NCI-H69 (cell line): ENCODE results near the gene ZDHHC11.
A peak's percentile ranks its signal among the peaks of the same experiment; 100 is the strongest.
"Not testable (repeated sequence)": the region's sequence is repeated elsewhere in the genome, so short reads cannot be mapped to it uniquely, and the experiment has no call there.

ENCODE experiments used
- DNase-seq: peaks from one replicate; lab custom pipeline; 2025; lab: John Stamatoyannopoulos, UW

The ZDHHC11 gene

DNA sequence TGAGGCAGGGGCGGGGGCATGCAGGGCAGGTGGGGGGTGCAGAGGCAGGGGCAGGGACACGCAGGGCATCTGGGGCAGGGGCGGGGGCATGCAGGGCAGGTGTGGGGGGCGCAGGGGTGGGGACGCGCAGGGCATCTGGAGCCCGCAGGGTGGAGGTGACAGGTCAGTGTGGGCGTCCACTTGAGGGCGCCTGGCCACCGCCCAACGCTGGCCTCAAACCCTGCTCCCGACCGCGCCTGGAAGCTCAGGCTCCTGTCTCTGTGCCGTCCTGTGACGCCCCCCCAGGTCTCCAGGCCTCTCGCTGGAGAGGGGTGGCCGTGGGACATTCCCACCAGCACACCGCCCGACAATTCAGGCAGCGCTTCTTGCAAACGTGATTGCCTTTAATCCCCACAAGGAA is 6.9 kb downstream of the ZDHHC11 start:
- DNase-seq: not testable (repeated sequence)

GRCh38 chr5:843371-843770 is 7.4 kb downstream of the ZDHHC11 start:
- not testable (repeated sequence) for DNase-seq

DNA sequence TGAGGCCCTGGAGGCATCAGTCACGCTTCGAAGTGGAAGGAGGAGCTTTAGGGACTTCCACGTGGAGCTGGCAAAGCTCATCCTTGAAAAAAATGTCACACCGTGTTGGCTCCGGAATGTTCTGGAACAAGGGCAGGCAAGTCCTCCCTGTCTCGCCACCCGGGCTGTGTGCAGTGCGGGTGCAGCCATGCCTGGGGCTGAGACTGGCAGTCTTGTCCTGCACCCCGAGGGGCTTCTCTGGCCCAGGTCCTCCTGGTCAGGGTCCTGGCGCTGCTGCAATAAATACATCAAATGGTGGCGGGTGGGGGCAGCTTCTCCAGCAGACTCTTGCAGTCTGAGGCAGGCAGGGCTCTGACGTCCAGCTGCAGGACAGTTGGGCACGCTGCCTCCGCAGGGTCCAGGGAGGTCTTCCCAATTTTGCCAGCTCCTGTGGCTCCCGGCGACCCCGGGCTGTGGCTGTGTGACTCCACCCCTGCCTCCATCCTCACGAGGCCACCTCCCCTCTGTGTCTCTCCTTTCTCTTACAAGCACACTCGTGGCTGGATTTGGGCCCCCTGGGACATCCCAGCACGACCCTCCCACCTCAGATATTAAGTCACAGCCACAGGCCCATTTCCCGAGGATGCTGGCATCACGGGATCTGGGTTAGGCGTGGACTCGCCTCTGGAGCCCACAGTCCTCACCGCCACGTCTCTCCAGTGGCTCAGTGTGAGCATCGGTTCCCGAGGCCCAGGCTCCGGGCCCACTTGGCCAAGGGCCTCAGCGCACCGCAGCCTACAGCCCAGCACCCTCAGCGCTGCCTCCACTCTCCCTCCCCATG is 8.2 kb downstream of the ZDHHC11 start:
- DNase-seq: not testable (repeated sequence)

DNA sequence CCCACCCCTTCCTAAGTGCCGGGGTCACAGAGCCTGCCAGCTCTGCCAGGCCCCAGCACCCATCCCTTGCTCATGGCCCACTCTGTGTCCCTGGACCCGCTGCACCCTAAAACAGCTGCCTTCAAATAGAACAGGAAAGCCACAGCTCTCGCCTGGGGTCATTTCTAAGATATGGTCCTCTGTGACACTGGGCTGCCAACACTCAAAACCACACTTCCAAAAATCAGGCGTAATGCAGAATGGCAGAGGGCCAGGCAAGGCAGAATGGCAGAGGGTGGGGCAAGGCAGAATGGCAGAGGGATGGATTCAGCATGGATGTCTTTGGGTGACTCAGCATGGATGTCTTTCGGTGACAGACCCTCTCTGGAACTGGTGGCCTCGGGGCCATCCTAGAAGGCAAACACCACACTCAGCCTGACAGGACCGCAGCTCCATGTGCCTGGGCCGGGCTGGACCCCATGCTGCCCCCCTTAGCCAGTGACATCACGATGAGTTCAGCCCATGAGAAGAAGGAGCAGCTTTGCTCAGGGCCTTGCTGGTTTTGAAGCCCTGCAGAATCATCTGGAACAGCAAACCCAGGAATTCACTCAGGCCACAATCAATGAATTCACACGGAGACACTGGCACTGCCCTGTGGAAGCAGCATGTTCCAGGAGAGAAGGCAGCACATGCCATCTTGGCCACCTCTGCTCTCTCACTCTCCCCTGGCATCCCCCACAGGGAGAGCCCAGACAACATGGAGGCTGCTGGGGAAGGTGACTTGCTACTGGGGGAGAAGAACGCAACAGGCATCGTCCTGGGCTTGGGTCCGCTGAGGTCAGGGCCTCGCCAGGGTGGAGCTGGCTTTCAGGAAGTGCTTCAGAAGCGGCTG is 9.0 kb downstream of the ZDHHC11 start:
- not testable (repeated sequence) for DNase-seq

GRCh38 chr5:840974-841435 is 9.8 kb downstream of the ZDHHC11 start:
- not testable (repeated sequence) for DNase-seq

GRCh38 chr5:840118-840973 is 10.4 kb downstream of the ZDHHC11 start:
- DNase-seq: not testable (repeated sequence)

DNA sequence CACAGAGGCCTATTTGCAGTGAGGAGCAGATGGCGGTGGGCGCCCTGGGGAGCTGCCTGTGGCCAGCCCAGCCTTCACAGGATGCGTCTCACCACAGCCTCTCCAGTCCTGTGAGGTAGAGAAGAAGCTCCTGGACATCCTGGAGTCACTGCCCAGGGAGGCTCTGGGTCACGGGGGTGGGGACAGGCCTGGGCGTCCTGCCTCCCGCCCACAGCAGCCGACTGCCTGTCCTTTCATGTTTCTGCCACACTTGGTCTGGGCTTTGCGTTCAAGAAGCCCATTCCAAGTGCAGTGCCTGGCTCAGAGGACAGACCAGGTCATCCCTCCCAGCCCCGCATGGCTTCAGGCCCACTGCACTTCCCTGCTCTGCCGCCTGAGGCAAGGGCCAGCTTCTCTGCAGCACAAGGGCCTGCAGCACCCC is 12.3 kb downstream of the ZDHHC11 start:
- peak; percentile 73 for DNase-seq

DNA sequence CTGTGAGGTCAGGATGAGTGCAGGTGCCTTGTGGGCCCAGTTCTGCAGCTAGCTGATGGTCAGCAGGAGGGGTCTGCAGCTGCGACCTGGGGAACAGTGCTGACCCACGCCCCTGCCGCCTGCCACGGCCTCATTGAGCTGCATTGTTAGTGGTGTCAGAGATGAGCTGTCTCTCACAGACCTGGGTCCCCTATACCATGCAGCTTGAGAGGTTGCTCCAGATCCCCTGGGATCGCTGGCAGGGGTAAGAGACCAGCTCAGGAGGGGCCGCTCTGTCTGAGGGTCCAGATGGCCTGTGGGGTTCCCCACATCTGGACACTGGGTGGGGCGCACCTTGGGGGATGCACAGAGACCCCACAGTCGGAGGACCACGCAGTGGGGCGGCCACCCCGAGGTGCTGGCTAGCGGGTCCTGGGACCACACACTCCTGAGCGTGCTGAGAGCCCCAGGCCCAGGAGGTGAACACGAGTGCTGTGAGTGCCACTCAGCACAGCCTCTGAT is 13.1 kb downstream of the ZDHHC11 start:
- not testable (repeated sequence) for DNase-seq

- not testable (repeated sequence) for DNase-seq
Measured at GRCh38 chr5:835933-836612, 14.7 kb downstream of the ZDHHC11 start.

DNA sequence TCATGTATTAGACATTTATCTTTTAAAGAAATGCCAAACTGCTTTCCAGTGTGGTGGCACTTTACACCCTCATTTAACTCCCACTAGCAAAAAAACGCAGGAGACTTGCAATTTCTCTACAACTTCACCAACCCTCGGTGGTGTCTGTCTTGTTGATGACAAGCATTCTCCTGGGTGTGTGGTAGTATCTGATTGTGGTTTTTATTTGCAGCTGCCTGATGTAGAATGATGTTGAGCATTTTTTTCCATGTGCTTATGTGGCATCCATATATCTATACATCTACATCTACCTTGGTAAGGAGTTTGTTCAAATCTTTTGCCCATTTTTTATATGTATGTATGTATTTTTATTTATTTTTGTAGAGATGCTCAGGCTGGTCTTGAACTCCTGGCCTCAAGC is 16.8 kb downstream of the ZDHHC11 start:
- not testable (repeated sequence) for DNase-seq

GRCh38 chr5:828194-828593 is 22.6 kb downstream of the ZDHHC11 start:
- DNase-seq: not testable (repeated sequence)

GRCh38 chr5:825544-825943 is 25.2 kb downstream of the ZDHHC11 start:
- peak; percentile 10 for DNase-seq

DNA sequence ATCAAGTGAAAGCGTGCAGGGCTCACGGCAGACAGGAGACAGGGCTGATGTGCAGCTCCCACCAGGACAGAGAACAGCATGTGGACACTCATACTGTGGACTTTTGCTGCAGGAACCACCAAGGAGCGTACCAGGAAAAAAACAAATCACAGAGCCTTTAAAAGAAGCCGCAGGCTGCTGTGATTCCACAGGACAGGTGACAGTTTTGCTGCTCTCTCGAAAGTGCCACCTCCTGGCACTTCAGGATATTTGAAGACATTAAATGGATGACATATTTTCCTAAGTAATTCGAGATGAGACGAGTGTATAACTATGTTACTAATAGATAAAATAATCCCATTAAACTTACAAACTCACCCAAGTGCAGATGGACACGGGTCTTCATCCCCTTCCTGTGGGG is 29.3 kb downstream of the ZDHHC11 start:
- DNase-seq: no peak

DNA sequence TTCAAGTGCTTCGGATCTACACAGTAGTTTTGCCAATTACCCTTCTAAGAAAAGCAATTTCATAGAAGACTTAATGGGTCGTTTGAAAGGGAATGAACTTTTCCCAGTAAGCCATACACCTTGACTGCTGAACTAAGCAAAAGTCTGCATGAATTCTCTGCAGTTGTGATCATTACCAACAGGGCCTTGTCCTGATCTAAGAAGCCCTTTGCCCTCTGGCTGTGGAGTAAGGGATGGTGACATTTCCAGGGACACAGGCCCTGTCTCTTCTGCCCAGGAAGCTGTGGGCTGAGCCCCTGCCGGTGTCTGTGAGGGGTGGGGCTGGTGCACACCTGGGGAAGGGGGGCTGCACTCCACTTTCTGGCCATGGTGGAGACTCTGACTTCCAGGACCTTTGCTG is 30.5 kb downstream of the ZDHHC11 start:
- no peak for DNase-seq

DNA sequence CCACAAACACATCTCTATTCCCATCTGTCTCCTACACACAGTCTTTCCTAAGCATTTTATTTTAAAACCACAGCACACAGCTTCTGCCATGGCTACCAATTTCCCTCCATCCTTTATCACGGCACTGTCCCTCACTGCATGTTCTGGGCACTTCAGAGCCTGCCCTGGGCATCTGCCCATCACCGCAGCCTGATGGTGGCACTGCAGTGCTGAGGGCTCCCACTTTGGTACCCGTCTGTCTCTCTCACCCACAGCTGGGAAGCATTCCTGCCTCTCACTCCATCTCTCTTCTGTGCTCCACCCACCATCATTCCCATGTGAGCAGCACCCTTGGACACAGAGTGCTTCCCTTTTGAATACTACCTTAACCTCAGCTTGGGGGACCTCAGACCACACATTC is 31.7 kb downstream of the ZDHHC11 start:
- DNase-seq: no peak

- peak; percentile 38 for DNase-seq
Measured at GRCh38 chr5:816176-816575, 34.6 kb downstream of the ZDHHC11 start.

GRCh38 chr5:815449-815848 is 35.3 kb downstream of the ZDHHC11 start:
- DNase-seq: no peak

GRCh38 chr5:813575-813974 is 37.2 kb downstream of the ZDHHC11 start:
- DNase-seq: not testable (repeated sequence)

- not testable (repeated sequence) for DNase-seq
Measured at GRCh38 chr5:811384-811783, 39.4 kb downstream of the ZDHHC11 start.

DNA sequence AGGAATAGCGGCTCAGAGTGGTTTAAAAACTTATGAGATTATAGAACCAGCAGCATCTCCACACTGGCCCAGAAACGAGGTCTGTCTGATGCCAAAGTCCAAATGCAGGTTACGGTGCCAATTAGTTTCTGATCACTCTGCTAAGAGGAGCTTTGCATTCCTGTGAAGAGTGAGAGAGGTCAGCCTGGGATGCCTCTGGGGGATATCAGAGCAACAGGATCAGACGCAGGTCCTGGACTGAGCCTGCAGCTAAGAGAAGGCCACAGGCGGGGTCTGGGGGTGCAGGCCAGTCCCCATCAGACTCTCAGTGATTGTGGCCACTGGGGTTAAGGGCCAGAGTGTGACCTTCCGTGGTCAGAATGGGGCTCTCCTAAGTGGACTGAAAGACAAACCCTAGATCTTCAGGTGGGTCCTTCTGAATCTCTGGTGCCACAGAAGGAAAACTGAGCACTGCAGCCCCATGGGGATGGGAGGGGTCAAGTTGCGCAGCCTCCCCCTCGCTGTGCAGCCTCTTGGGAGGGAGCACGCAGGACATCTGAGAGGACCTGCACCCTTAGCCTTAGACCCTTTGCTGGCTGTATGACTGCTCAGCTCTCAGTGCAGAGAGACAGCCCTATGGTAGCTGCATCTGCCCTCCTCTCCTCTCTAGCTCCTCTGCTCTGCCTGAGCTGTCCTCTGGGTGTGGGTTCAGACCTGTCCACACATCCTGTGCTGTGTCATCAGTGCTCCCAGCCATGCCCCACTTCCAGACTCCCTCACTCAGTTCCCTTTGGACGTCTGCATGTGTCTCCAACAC is 42.9 kb downstream of the ZDHHC11 start:
- DNase-seq: not testable (repeated sequence)
